GM21528 (cell line): ENCODE data around the gene SLC40A1.

Experiments
- ATAC-seq: cut with Tn5 transposase; IDR thresholded peaks from one replicate; pipeline ENCODE4 v1.9.1; 2021; ENCODE audit warnings: mild to moderate bottlenecking, moderate library complexity; ENCODE audit not compliant: unreplicated experiment, low FRiP score

The SLC40A1 gene

DNA sequence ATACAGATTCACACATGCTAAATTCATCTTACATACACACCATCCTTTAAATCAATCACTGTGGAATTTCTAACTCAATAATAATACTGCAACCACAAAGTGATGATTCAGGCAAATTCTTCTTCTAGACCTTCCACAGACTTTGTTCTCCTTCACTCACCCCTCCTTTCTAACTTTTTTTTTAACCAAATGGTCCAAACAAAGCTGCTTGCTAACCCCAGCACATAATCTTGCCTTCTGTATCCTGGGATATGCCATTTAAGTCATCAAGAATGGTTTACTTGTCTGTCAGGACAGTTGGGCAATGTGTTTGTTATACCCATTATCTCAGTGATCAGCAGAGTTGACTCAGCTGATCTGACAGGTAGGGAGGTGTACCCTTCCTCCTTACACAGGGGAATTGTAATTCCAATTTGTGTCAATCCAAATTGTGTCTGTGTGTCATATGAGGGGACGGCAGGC lies 10.0 kb downstream of the SLC40A1 start:
- no peak for ATAC-seq

DNA sequence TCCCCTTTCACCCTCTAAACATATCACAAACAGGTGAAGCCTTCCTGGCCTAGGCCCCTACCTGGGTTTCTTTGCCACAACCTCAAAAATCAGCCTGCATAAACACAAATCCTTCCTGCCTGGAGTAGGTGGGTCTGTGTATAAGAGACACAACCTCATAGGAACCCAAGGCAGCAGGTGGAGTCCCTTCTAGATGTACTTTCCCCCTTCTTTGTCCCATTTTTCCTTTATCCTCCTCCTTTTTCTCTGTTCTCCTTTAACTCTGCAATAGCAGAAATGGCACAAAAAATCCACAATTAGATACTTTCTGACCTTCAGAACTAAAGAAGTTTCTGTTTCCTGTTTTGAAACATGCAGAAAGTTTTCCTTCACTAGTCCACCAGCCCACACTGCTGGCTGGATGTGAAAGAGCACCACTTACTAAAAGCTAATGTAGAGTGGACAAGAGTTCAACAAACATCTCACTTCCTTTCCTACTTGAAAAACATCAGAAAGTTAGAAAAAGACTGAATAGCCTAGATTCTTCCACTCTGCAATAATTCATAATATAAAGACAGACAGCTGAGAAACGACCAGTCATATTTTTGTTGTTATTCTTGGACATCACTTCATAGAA lies 11.2 kb downstream of the SLC40A1 start:
- ATAC-seq: peak; percentile 52

DNA sequence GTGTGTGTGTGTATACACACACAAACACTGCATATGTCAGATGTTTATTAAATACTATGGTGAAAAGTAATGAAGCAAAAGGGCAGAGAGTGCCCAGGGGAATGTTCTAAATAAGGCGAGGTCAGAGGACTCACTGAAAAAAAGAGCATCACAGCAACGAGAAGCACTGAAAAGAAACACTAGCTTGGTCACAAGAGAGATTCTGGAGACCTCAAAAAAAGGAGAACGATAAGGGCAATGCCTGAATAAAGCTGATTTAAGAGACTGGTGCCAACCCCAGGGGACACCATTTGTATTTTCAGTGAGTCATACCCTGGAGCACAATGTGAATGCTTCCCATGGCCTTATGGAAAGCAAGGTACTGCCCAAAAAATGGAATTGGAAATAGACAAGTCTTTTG lies 14.5 kb downstream of the SLC40A1 start:
- ATAC-seq: no peak

DNA sequence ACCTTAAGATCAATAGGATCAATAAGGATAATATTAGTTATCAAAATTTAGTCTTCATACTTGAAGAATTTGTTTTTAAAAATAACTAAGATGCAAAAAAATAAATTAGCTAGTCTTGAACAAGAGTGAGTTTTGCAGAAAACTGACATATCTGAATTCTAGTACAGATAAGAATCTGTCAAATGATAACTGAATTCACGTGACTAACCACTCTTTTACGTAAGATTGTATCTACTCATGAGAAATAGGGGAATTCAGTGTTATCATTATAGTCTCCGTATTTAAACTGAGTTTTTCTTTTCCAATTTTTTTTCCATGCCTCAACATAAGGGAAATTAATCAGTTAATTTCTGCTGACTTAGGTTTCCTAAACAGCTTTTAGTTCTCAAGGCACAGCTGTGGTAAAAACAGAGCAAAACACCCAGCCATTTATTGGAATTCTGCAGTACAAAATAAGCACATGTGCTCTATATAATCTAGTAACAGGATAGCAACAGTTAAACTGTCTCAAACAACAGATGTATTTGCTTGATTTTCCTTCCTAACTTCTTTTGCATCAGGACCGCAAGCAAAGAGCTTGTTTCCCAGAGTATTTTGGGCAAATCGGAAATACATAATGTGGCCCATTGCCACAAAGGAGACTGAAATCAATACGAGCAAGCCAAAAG lies 19.1 kb downstream of the SLC40A1 start:
- no peak for ATAC-seq

DNA sequence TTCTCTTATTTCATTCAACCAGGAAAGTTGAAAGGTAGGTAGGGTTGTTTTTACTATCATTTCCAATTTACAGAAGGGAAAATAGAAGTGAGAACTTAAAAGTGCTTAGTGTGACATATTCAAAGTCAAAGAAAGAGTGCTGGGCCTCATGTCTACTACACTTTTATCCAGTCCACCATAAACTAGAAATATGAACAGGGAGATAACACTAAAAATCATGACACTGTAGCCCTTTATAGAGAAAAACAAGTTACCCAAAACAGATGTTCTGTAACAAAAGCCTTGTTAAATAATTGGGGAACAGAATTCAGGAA lies 20.4 kb downstream of the SLC40A1 start:
- ATAC-seq: no peak

DNA sequence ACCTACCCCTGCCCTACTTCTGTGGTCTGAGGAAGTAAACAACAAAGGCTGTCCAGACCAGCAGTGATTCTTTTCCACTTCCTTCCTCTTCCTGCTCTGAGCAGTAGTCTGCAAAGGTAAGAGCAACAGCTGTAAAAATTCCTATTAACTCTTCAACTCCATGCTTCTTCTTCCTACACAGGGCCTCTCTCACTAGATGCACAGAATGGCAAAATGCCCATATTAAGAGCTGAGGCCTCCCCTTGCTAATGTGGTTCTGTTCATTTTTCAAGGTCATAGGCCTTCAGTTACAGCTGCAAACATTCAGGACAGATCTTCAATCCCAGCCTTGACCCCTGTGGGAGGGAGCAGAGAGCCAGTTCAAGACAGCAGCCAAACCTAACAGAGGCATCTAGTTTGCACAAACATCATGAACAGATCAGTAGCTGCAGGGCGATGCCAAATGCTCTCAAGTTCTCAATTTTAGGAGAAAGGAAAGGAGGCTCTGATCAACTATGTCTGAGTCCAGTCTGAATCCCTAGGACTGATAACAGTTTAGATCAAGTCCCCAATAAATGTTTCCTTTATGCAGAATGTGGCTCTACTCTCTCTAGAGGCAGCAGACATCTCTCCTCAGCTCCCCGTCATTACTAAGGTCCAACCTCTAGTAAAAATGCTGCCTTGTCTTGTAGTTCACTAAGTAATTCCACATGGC lies 20.9 kb downstream of the SLC40A1 start:
- ATAC-seq: no peak

DNA sequence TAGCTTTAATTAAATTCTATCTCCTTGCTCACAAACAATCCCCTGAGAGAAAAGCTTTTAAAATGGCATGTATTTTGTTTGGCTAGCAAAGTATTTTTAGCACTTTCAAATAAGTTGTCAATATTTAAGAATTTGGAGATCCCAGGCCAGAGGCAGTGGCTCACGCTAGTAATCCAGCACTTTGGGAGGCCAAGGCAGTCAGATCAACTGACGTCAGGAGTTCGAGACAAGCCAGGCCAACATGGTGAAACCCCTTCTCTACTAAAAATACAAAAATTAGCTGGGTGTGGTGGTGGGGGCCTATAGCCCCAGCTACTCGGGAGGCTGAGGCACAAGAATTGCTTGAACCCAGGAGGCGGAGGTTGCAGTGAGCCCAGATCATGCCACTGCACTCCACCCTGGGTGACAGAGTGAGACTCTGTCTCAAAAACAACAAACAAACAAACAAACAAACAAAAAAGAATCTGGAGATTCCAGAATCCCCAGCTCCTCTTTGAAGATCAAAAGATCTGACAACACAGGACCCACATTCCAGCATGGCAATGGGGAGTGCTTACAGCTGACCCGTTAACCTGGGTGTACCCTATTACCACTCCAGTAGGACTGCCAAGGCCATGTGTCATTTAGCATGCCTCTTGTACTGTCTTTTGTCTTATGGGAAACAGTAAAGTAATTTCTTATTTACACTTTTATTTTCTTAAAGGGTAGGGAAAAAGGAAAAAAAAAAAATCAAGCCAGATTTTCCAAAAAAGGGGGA lies 21.9 kb downstream of the SLC40A1 start:
- no peak for ATAC-seq

DNA sequence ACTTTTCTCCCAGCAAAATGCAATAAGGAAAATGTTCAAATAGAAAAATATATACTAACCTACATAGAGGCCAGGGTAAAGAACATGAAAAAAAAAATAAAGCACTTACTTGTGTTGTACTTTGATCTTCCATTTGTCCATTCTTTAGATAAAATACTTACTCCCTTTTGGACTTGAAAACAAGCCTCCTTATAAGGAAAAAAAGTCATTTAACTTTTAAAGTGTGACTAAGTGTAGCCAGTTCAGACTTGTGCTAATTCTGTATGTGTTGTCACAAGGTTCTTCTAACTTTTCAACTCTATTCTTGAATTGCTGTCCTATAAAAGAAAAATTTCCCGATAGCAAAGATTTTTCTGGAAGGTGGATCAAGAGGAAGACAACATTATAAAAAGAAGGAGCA lies 23.2 kb downstream of the SLC40A1 start:
- ATAC-seq: no peak

DNA sequence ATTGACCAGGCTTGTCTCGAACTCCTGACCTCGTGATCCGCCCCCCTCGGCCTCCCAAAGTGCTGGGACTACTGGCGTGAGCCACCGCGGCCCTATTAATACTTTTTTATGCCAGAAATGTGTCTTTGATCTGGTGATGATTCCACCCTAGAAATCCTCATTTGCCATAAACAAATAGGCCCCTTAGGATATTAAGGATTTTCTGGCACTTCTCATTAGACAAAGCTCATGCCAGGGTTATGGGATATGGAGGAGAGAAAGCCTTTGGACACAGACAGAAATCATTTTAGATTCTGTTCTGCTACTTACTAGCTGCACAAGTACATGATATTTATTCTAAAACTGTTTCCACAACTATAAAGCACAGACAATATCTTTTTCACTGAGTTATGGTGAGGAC lies 24.1 kb downstream of the SLC40A1 start:
- no peak for ATAC-seq

DNA sequence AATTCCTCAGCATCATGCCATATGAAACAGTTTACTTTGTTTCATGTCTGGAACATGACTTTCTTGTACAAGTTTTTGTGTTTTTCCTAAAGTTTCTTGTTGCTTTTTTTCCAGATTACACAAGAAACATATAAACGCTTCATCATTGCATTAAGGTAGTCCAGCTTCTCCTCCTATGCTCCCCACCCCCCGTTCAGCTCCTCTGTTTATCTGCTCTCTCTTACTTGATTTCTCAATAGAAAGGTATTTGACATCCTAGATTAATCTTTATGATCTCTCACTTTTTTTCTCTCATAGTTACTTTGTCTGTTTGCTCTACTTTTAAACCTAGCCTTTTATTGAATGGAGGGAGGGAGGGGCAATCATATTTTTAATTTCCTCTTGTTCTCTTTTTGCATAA lies 25.4 kb downstream of the SLC40A1 start:
- no peak for ATAC-seq

DNA sequence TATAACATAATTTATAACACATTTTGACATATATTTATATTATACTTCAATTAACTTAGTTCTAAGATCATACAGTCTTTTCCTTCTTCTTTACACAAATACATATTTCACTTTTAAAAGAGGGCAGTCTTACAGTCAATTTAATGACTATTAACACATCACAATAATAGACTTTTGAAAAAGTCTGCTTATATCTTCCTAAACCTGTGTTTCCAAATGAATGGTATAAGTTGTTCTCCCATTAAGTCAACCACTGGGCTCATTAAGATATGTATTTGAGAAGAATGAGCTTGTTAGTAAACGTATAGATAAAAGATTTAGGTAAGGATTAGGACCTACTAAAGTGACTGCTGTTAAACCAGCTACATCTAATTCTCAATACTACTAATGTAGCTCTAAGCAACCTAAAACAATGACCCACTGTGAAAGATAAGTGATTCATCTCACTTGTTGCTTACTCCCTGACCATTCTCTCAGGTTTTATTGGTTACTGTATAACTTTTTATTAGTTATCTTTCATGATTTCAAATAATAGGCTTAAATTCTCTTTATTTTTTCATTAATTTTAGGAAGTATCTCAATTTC lies 27.0 kb downstream of the SLC40A1 start:
- no peak for ATAC-seq

DNA sequence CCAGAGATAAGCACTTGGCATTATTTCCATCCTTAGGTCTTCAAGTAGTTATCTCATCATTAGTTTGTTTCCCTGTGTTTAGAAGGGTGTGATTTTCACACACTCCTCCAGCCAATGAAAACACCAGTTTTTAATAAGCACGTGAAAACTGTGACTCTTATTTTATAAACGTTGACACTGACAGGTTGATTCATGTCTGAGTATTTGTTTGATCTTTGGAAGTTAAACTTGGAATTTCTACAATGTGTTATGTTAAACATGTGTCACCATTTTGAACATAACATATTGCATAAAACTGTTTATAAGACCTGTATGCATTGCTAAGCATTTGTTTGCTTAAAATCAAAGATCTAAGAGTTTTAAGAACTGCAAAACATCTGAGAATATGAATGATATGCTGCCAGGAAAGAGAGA lies 27.6 kb downstream of the SLC40A1 start:
- no peak for ATAC-seq

DNA sequence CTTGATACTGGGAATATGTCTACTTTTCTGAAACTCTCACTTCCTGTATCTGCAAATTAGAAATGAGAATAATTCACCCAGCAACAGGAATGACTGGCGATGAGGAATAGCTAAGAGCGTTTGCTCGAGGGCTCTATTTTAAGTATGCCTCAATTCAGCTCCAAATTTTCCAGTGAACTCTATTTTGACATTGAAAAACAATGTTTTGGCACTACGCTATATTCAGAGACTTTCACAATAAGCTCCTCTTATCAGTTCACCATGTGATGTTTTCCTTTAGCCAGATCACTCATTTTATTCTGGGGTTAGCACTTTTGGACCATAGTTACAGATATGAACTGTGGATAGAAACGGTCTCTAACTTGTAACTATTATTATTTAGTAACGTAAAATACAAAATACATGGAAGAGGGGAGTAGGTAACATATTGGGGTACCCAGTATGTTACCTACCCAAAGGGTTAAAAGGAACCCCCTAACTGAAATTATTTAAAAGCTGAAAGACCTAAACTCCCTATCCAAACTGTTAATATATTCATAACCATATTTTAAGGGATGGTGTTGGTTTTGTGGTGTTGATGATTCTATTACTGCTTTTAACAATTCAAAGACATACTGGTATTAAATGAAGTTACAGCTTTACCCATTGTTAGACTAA lies 28.1 kb downstream of the SLC40A1 start:
- no peak for ATAC-seq

DNA sequence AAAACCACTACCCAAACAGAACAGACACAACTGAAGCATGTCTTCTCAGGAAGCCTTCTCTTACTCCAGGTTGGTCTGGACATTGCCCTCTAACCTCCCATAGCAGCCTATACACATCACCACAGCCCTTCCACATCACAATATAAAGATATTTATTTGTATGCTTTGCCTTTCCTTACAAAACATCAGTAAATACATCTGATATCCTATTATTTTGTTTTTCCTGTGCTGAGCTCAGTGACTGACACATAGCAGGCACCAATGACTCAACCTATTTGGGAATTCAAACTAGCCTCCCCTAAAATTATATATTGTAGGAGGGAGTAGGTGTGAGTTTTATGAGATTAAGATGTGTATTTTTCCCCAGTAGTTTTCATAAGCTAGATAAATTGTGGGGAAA lies 28.8 kb downstream of the SLC40A1 start:
- ATAC-seq: no peak

DNA sequence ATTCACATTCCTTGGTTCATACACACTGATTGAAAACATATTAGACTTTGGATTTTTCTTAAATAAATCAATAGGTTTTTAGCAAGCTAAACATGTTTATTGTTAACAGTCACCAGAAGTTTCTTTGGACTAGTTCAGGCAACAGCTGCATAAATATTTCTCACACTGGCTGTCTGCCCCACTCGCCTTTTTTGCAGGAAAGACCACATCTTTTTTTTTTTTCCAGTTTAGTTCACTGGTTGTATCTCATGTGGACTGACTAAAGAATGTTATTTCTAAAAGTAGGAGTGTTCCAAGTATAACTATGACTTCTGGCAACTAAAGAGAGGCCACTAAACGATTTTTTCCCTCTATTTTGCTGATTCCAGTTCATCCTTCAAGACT lies 31.1 kb downstream of the SLC40A1 start:
- no peak for ATAC-seq

DNA sequence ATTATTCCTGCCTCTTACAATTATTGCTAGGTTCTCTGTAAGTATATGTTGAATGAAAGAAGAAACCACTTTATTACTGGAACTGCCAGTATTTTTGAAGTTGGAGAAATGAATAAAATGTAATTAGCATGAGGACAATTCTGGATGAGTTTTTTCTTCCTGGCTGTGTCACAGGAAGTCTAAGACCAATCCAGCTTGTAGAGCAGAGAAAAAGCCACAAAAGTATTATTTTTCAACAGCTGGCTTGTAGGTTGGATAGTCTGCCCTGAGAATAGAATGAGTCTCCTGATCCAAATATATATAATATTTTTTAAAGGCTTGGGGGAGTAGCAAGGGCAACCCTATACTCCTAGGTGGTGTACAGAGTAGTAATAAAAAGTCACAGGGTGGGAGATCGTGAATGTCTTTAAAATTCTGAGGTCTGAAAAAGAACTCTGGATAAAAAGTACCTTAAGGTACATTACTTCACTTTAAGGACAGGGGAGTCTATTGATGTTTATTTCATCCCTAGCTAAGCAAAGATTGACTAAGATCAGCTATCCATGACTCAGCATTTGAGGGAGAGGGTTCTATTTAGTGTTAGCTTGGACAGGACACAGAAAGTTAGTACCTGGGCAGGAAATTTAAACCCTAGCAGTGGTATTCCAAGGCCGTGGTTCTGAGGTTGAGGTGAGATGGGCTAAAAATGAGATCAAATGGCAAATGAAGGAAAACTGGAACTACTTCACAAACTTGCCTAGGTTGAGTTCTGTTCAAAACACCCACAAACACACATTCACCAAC lies 31.7 kb downstream of the SLC40A1 start:
- ATAC-seq: no peak

DNA sequence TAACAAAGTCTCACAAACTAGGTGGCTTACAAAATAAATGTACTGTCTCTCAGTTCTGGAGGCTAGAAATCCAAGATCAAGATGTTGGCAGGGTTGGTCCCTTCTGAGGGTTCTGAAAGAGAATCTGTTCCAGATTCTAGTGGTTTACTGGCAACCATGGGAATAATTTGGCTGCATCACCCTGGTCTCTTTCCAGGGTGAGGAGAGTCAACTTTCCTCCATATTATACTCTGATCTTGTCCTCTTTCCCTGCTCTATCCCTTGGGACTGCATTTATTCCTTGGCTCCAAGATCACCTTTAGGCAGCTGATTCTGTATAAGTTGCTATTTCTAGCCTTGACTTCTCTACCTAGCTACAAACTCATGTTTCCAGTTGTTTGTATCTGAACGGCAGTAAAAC lies 35.2 kb downstream of the SLC40A1 start:
- ATAC-seq: no peak

DNA sequence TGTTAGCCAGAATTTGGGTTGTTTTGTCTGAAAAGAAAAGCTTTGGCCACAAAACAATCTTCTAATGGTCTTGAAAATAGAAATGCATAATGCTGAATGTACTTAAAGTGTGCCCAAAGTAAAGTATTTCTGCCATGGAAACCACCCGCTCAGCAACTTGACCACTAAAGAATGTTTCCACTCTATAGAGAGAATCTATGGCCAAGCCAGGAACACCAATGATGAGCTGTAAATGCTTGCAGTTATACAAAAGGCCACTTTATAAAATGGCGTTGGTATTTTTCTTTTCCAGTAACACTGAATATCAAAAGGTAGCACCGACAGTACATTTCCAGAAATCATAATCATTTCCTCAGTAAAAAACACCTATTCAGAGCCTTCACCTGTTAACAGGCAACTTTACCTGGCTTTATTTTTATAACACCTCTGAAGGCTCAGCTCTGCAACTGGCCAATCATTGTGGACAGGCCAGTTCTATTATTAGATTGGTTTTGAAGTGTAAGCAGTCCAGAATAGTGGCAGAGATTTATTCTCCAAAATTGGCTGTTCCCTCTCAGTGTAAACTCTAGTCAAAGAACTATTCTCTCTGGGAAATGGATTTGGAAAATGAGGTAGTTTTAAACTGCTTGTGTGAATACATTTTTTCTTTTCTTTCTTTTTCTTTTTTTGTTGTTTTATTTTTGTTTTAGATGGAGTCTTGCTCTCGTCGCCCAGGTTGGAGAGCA lies 36.1 kb downstream of the SLC40A1 start:
- ATAC-seq: no peak

DNA sequence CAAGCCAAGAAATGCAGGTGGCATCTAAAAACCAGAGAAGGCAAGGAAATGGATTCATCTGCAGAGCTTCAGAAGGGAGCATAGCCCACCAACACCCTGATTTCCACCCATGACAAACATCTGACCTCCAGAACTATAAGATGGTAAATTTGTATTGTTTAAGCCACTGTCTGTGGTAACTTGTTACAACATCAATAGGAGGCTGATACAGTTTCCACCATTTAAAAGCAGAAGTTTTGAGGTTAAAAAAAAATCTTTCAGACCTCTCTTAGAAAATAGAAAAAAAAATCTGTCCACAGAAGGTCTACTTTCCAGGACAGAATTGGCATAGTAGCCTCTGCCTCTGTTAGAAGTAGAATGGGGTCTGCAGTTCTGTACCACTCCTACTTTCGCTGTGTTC lies 37.2 kb downstream of the SLC40A1 start:
- ATAC-seq: no peak
